Measurements from ENCODE around the gene CHSY1. TPM values are rescaled to one million over a fixed set of nuclear protein-coding genes. Genes with fewer than 3 reads are reported as not detected.

CHSY1 gene
- total and polyA plus RNA-seq, 7 donors: 1.8 to 13.6 (median 11.2) TPM

- Histone ChIP-seq H3K4me1 (peaks cover 0 to 61% (median 39%) of the 10 kb centered on the region in 4 donors), H3K36me3 (no peaks in the 10 kb centered on the region), H3K27ac (peak overlapping the region; percentile 40 to 67 (median 55)), H3K27me3 (no peaks in the 10 kb centered on the region), H3K4me3 (no peak overlapping the region), H3K9me3 (no peaks in the 10 kb centered on the region)
- 83 to 85% methylated on average over 17 of the region's 17 CpGs for WGBS, 2 donors
- TF ChIP-seq POLR2AphosphoS5 (IDR thresholded peaks at IDR 0.05) (peak in 2 of 4 donors; percentile 15 to 24), POLR2A (IDR thresholded peaks at IDR 0.05) (no peak)
- intact Hi-C loops (cut with DNase I): no loop called here
- DNase-seq: no peak
These were observed 58.7 kb downstream of the CHSY1 start for GRCh38 chr15:101193120-101193644.

GRCh38 chr15:101192081-101192480, 59.8 kb downstream of the CHSY1 start:
- Histone ChIP-seq H3K27me3 (no peaks in the 10 kb centered on the region), H3K4me1 (peaks cover 0 to 72% (median 46%) of the 10 kb centered on the region in 4 donors), H3K4me3 (no peak overlapping the region), H3K9me3 (no peaks in the 10 kb centered on the region), H3K27ac (peak overlapping the region; percentile 40 to 67 (median 55)), H3K36me3 (no peaks in the 10 kb centered on the region)
- intact Hi-C loops (cut with DNase I): no loop called here
- 69 to 82% methylated on average over 3 of the region's 3 CpGs for WGBS, 2 donors
- no peak for DNase-seq
- TF ChIP-seq EP300 (IDR thresholded peaks at IDR 0.05) (no peak), POLR2A (IDR thresholded peaks at IDR 0.05) (no peak), POLR2AphosphoS5 (IDR thresholded peaks at IDR 0.05) (no peak), CTCF (IDR thresholded peaks at IDR 0.05) (no peak)

- no peaks in the 10 kb centered on the region for H3K27me3 ChIP-seq
- H3K36me3 ChIP-seq: no peaks in the 10 kb centered on the region
- no peak overlapping the region for H3K4me3 ChIP-seq
- no peaks in the 10 kb centered on the region for H3K9me3 ChIP-seq
- H3K4me1 ChIP-seq: peaks cover 0 to 75% (median 47%) of the 10 kb centered on the region in 4 donors
- peak overlapping the region in 2 of 4 donors; percentile 65 to 69 for H3K27ac ChIP-seq
- TF ChIP-seq EP300 (IDR thresholded peaks at IDR 0.05): no peak
- no peak for TF ChIP-seq POLR2AphosphoS5 (IDR thresholded peaks at IDR 0.05)
- no peak for TF ChIP-seq CTCF (IDR thresholded peaks at IDR 0.05)
- TF ChIP-seq POLR2A (IDR thresholded peaks at IDR 0.05): no peak
- intact Hi-C loops (cut with DNase I): no loop called here
- 77 to 81% methylated on average over 3 of the region's 3 CpGs for WGBS, 2 donors
- DNase-seq: no peak
These were observed 60.6 kb downstream of the CHSY1 start for GRCh38 chr15:101191242-101191641.

GRCh38 chr15:101190092-101190595, 61.7 kb downstream of the CHSY1 start:
- no peaks in the 10 kb centered on the region for H3K36me3 ChIP-seq
- H3K27ac ChIP-seq: peak overlapping the region; percentile 52 to 73 (median 67)
- H3K4me1 ChIP-seq: peaks cover 0 to 75% (median 47%) of the 10 kb centered on the region in 4 donors
- no peak for DNase-seq
- no peaks in the 10 kb centered on the region for H3K27me3 ChIP-seq
- no peak for TF ChIP-seq EP300 (IDR thresholded peaks at IDR 0.05)
- TF ChIP-seq POLR2AphosphoS5 (IDR thresholded peaks at IDR 0.05): no peak
- TF ChIP-seq CTCF (IDR thresholded peaks at IDR 0.05): no peak
- no peak for TF ChIP-seq POLR2A (IDR thresholded peaks at IDR 0.05)
- intact Hi-C loops (cut with DNase I): no loop called here
- H3K9me3 ChIP-seq: no peaks in the 10 kb centered on the region
- no peak overlapping the region for H3K4me3 ChIP-seq
- WGBS, 2 donors: 76 to 85% methylated on average over 3 of the region's 3 CpGs

- Histone ChIP-seq H3K9me3 (no peaks in the 10 kb centered on the region), H3K36me3 (no peaks in the 10 kb centered on the region), H3K27me3 (no peaks in the 10 kb centered on the region), H3K27ac (peak overlapping the region; percentile 52 to 73 (median 67)), H3K4me3 (peak overlapping the region in 1 of 4 donors; percentile 34), H3K4me1 (peaks cover 0 to 74% (median 45%) of the 10 kb centered on the region in 4 donors)
- no peak for TF ChIP-seq POLR2A (IDR thresholded peaks at IDR 0.05)
- TF ChIP-seq POLR2AphosphoS5 (IDR thresholded peaks at IDR 0.05): peak in 1 of 4 donors; percentile 19
- no peak for TF ChIP-seq EP300 (IDR thresholded peaks at IDR 0.05)
- intact Hi-C loops (cut with DNase I): no loop called here
- 91 to 93% methylated on average over 17 of the region's 17 CpGs for WGBS, 2 donors
- DNase-seq: no peak
These were observed 62.3 kb downstream of the CHSY1 start for GRCh38 chr15:101189409-101190091.
